Lower lobe of right lung (tissue), 2 donors: ENCODE results near the gene GNG7. TPM values are rescaled to one million over a fixed set of nuclear protein-coding genes. Genes with fewer than 3 reads are reported as not detected.

ENCODE experiments used
- ATAC-seq, 2 donors: fragments of 200-7000 bp; cut with Tn5 transposase; one replicate each; pipeline ENCODE4 v1.9.1; 2020 to 2022; ENCODE audit warnings: mild to moderate bottlenecking in 2 of 2, moderate library complexity in 2 of 2
- DNase-seq: peaks from one replicate; pipeline ENCODE4 v3.0.0-alpha.2; 2020
- H3K27ac ChIP-seq: fragments of 200-600 bp; one replicate; pipeline ENCODE4 v1.8.0; 2022
- H3K27me3 ChIP-seq: fragments of 200-600 bp; one replicate; pipeline ENCODE4 v1.8.0; 2022; ENCODE audit warnings: low read depth
- H3K36me3 ChIP-seq: fragments of 200-600 bp; one replicate; pipeline ENCODE4 v1.8.0; 2022; ENCODE audit warnings: mild to moderate bottlenecking
- H3K4me1 ChIP-seq: fragments of 200-600 bp; one replicate; pipeline ENCODE4 v1.8.0; 2022
- H3K4me3 ChIP-seq: fragments of 200-600 bp; one replicate; pipeline ENCODE4 v1.8.0; 2022; ENCODE audit warnings: mild to moderate bottlenecking
- H3K9me3 ChIP-seq: fragments of 200-600 bp; one replicate; pipeline ENCODE4 v1.8.0; 2022
- intact Hi-C: fragments of 100-400 bp; cut with DNase I; formaldehyde crosslinking; loops from one replicate; pipeline ENCODE4 v1.11.0; 2022
- long read RNA-seq: library from polyadenylated mRNA; unstranded; transcript quantifications from one replicate; pipeline ENCODE4 v2.0.0, GENCODE V29; 2021
- total RNA-seq: library from RNA; stranded (reverse); fragmentation: NEBNext Ultra II Directional; extraction: Animal tissue kit (Norgen Biotek cat#: 25700); gene quantifications from one replicate; pipeline ENCODE4 v1.2.1, GENCODE V29; 2021
- TF ChIP-seq, protein P1 (sequence below): fragments of 200-600 bp; IDR thresholded peaks from one replicate; pipeline ENCODE4 v1.8.0; 2022; ENCODE audit warnings: antibody characterized with exemption, mild to moderate bottlenecking
- donor health status: DM: no; HTN: yes; CAD: no; lungs with severe emphysema.

The GNG7 gene
- 6.2 TPM for total RNA-seq
- long read RNA-seq, full-length matches to known transcripts = 5 of 18 reads
- long read RNA-seq, partial matches to known transcripts = 0 of 18 reads
- long read RNA-seq, other reads (novel, unspliced or antisense) = 13 of 18 reads

GRCh38 chr19:2702170-2703076 is at the start of gene GNG7:
Gene GNG7, minus strand, starts transcription at chr19:2702694. Its CDS starts 182,006 bp downstream, at chr19:2520688.
- ATAC-seq (peak; percentile 100), DNase-seq (peak; percentile 96)
- peaks cover 4% of the 10 kb centered on the region for H3K27me3 ChIP-seq
- H3K9me3 ChIP-seq = no peaks in the 10 kb centered on the region
- no peaks in the 10 kb centered on the region for H3K36me3 ChIP-seq
- peak within 1 kb of the TSS; percentile 51 for H3K4me3 ChIP-seq
- intact Hi-C loops = no loop called here
- TF ChIP-seq, protein P1, sequence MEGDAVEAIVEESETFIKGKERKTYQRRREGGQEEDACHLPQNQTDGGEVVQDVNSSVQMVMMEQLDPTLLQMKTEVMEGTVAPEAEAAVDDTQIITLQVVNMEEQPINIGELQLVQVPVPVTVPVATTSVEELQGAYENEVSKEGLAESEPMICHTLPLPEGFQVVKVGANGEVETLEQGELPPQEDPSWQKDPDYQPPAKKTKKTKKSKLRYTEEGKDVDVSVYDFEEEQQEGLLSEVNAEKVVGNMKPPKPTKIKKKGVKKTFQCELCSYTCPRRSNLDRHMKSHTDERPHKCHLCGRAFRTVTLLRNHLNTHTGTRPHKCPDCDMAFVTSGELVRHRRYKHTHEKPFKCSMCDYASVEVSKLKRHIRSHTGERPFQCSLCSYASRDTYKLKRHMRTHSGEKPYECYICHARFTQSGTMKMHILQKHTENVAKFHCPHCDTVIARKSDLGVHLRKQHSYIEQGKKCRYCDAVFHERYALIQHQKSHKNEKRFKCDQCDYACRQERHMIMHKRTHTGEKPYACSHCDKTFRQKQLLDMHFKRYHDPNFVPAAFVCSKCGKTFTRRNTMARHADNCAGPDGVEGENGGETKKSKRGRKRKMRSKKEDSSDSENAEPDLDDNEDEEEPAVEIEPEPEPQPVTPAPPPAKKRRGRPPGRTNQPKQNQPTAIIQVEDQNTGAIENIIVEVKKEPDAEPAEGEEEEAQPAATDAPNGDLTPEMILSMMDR = no peak
- peaks cover 5% of the 10 kb centered on the region for H3K4me1 ChIP-seq
- H3K27ac ChIP-seq = no peak within 1 kb of the TSS

- Histone ChIP-seq H3K9me3 (no peaks in the 10 kb centered on the region), H3K36me3 (peaks cover 35% of the 10 kb centered on the region), H3K4me1 (no peaks in the 10 kb centered on the region), H3K4me3 (no peak overlapping the region), H3K27ac (no peak overlapping the region), H3K27me3 (no peaks in the 10 kb centered on the region)
- DNase-seq (no peak), ATAC-seq (no peak)
- intact Hi-C loops = no loop called here
- TF ChIP-seq, protein P1 = no peak
These were observed 48.9 kb upstream of the GNG7 start for GRCh38 chr19:2751438-2751830.

DNA sequence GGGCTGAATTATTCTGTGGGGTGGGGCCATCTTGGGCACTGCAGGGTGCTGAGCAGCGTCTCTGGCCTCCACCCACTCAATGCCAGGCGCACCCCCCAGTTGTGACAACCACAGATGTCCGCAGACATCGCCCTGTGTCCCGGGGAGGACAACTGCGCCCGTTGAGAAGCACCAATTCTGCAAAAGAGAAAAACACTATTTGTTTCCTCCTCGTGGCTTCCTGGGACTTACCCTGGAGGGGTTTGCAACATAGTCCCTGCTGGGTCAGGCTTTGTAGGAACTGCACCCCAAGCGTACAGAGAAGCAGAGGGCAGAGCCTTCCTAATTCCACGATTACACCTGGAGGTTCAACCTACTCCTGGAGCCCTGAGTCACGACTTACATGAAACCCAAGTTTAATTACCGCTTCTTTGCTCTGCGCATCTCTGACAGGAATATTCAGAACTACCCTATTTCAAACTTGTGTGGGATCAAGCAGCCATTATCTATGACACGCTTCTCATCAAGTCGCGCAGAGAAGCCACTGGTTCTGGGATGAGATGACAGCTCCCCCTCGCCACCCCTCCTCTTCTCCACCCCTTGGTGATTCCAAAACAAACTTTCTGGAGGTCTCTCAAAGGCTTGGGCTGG is 48.4 kb upstream of the GNG7 start:
- H3K9me3 ChIP-seq = no peaks in the 10 kb centered on the region
- no peak overlapping the region for H3K27ac ChIP-seq
- intact Hi-C loops = no loop called here
- H3K4me3 ChIP-seq = no peak overlapping the region
- no peaks in the 10 kb centered on the region for H3K27me3 ChIP-seq
- ATAC-seq (no peak), DNase-seq (no peak)
- peaks cover 30% of the 10 kb centered on the region for H3K36me3 ChIP-seq
- TF ChIP-seq, protein P1 = no peak
- no peaks in the 10 kb centered on the region for H3K4me1 ChIP-seq

- Histone ChIP-seq H3K27me3 (no peaks in the 10 kb centered on the region), H3K36me3 (no peaks in the 10 kb centered on the region), H3K4me1 (no peaks in the 10 kb centered on the region), H3K9me3 (no peaks in the 10 kb centered on the region), H3K27ac (no peak overlapping the region), H3K4me3 (no peak overlapping the region)
- intact Hi-C loops = no loop called here
- TF ChIP-seq, protein P1 = no peak
- ATAC-seq (no peak), DNase-seq (no peak)
These were observed 44.9 kb upstream of the GNG7 start for GRCh38 chr19:2747349-2747748.

DNA sequence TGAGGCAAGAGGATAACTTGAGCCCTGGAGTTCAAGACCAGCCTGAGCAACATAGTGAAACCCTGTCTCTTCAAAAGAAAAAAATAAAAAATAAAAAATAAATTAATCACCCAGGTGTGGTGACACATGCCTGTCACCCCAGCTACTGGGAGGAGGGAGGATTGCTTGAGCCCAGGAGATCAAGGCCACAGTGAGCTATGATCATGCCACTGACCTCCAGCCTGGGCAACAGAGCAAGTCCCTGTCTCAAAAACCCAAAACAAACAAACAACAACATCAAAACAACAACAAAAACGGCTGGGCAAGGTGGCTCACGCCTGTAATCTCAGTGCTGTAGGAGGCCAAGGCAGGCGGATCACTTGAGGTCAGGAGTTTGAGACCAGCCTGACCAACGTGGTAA is 41.6 kb upstream of the GNG7 start:
- intact Hi-C loops = no loop called here
- ATAC-seq = no peak

More for the DNA sequence above, 41.6 kb upstream of the GNG7 start:
- TF ChIP-seq, protein P1 = no peak
- Histone ChIP-seq H3K36me3 (no peaks in the 10 kb centered on the region), H3K27me3 (no peaks in the 10 kb centered on the region), H3K4me1 (peaks cover 4% of the 10 kb centered on the region), H3K9me3 (no peaks in the 10 kb centered on the region), H3K27ac (no peak overlapping the region), H3K4me3 (no peak overlapping the region)
- no peak for DNase-seq
